WTC11 (cell line): ENCODE data around the gene AKAP3. TPM values are rescaled to one million over a fixed set of nuclear protein-coding genes. Genes with fewer than 3 reads are reported as not detected.

Experiments
- ATAC-seq: fragments of 200-7000 bp; cut with Tn5 transposase; 2 replicates; pipeline ENCODE4 v1.10.0; 2021; ENCODE audit warnings: mild to moderate bottlenecking, moderate library complexity
- CTCF ChIA-PET: fragments of 300-600 bp; sonication (Branson Sonifier 250); formaldehyde crosslinking; loops from one replicate; lab custom pipeline; 2021; ENCODE audit warnings: antibody characterized with exemption; lab: Charles Lee
- POLR2A ChIA-PET: fragments of 350-600 bp; sonication (Branson Sonifier 250); formaldehyde crosslinking; loops from one replicate; lab custom pipeline; 2021; ENCODE audit warnings: antibody characterized with exemption; lab: Charles Lee
- DNase-seq: peaks from one replicate; pipeline ENCODE4 v3.0.0; 2021; ENCODE audit warnings: low spot score
- H3K27ac Mint-ChIP-seq: 2 replicates; pipeline ENCODE4 v1.8.0; 2021; ENCODE audit warnings: mixed read lengths
- H3K27me3 Mint-ChIP-seq: 2 replicates; pipeline ENCODE4 v1.8.0; 2021; ENCODE audit warnings: low read depth, mild to moderate bottlenecking, moderate library complexity, mixed read lengths
- H3K36me3 Mint-ChIP-seq: 2 replicates; pipeline ENCODE4 v1.8.0; 2021; ENCODE audit warnings: mixed read lengths
- H3K4me1 Mint-ChIP-seq: 2 replicates; pipeline ENCODE4 v1.8.0; 2022; ENCODE audit warnings: mixed read lengths
- H3K4me3 Mint-ChIP-seq: 2 replicates; pipeline ENCODE4 v1.8.0; 2021; ENCODE audit warnings: mild to moderate bottlenecking, moderate library complexity, mixed read lengths
- H3K9me3 Mint-ChIP-seq: 2 replicates; pipeline ENCODE4 v1.8.0; 2021; ENCODE audit warnings: mixed read lengths
- ESRRA ChIP-seq: sonication (generic); formaldehyde crosslinking; IDR thresholded peaks from 2 replicates; pipeline ENCODE4 v1.8.1; 2022; ENCODE audit warnings: mild to moderate bottlenecking, missing genetic modification reagents, borderline replicate concordance
- GABPB1 ChIP-seq: sonication (generic); formaldehyde crosslinking; IDR thresholded peaks from 2 replicates; pipeline ENCODE4 v1.8.1; 2023; ENCODE audit warnings: mild to moderate bottlenecking, missing genetic modification reagents
- MXD4 ChIP-seq: fragments of 250-450 bp; sonication (Bioruptor Pico); IDR thresholded peaks from 2 replicates; pipeline ENCODE4 v1.8.0; 2021; ENCODE audit warnings: mild to moderate bottlenecking, moderate library complexity, borderline replicate concordance
- PRRX2 ChIP-seq: fragments of 250-450 bp; sonication (Bioruptor Pico); IDR thresholded peaks from 2 replicates; pipeline ENCODE4 v1.8.0; 2021; ENCODE audit warnings: mild to moderate bottlenecking
- RELA ChIP-seq: sonication (generic); formaldehyde crosslinking; IDR thresholded peaks from 2 replicates; pipeline ENCODE4 v1.8.1; 2022; ENCODE audit warnings: missing genetic modification reagents, mild to moderate bottlenecking, borderline replicate concordance
- SOX15 ChIP-seq: fragments of 250-450 bp; sonication (Bioruptor Pico); IDR thresholded peaks from 2 replicates; pipeline ENCODE4 v1.9.0; 2021; ENCODE audit warnings: mild to moderate bottlenecking
- ZBTB21 ChIP-seq: sonication (generic); formaldehyde crosslinking; IDR thresholded peaks from 2 replicates; pipeline ENCODE4 v1.8.1; 2023; ENCODE audit warnings: mild to moderate bottlenecking, missing genetic modification reagents, borderline replicate concordance
- ZNF121 ChIP-seq: sonication (generic); formaldehyde crosslinking; IDR thresholded peaks from 2 replicates; pipeline ENCODE4 v1.8.0; 2023; ENCODE audit warnings: missing genetic modification reagents
- ZNF219 ChIP-seq: sonication (generic); formaldehyde crosslinking; IDR thresholded peaks from 2 replicates; pipeline ENCODE4 v1.8.0; 2023; ENCODE audit warnings: missing genetic modification reagents, mild to moderate bottlenecking, borderline replicate concordance
- ZNF317 ChIP-seq: sonication (generic); formaldehyde crosslinking; IDR thresholded peaks from 2 replicates; pipeline ENCODE4 v1.8.1; 2023; ENCODE audit warnings: low read depth, mild to moderate bottlenecking, moderate library complexity, missing genetic modification reagents, borderline replicate concordance
- ZNF416 ChIP-seq: fragments of 250-450 bp; sonication (Bioruptor Pico); IDR thresholded peaks from 2 replicates; pipeline ENCODE4 v1.9.0; 2021; ENCODE audit warnings: mild to moderate bottlenecking, inconsistent platforms
- total RNA-seq: library from RNA; stranded (reverse); gene quantifications from 3 replicates; pipeline ENCODE4 v1.2.3, GENCODE V29; 2021
- TF ChIP-seq, protein P1 (sequence below): fragments of 250-450 bp; sonication (Bioruptor Pico); IDR thresholded peaks from 2 replicates; pipeline ENCODE4 v1.9.0; 2021; ENCODE audit warnings: mild to moderate bottlenecking
- TF ChIP-seq, protein P2 (sequence below): sonication (generic); formaldehyde crosslinking; conservative IDR thresholded peaks from 2 replicates; pipeline ENCODE4 v1.8.1; 2022; ENCODE audit warnings: mild to moderate bottlenecking, missing genetic modification reagents
- TF ChIP-seq, protein P3 (sequence below): fragments of 250-450 bp; sonication (Bioruptor Pico); IDR thresholded peaks from 2 replicates; pipeline ENCODE4 v1.9.0; 2021; ENCODE audit warnings: mild to moderate bottlenecking, borderline replicate concordance
- TF ChIP-seq, protein P4 (sequence below): sonication (generic); formaldehyde crosslinking; IDR thresholded peaks from 2 replicates; pipeline ENCODE4 v1.8.1; 2022; ENCODE audit warnings: low read depth, missing genetic modification reagents, borderline replicate concordance
- TF ChIP-seq, protein P5 (sequence below): sonication (generic); formaldehyde crosslinking; IDR thresholded peaks from 2 replicates; pipeline ENCODE4 v1.8.0; 2023; ENCODE audit warnings: mild to moderate bottlenecking, missing genetic modification reagents
- TF ChIP-seq, protein P6 (sequence below): sonication (generic); formaldehyde crosslinking; IDR thresholded peaks from 2 replicates; pipeline ENCODE4 v1.8.1; 2022; ENCODE audit warnings: low read depth, mild to moderate bottlenecking, moderate library complexity, missing genetic modification reagents, borderline replicate concordance

Gene AKAP3
- total RNA-seq, 1 experiment from 2014 or later, result 1.9 TPM

DNA sequence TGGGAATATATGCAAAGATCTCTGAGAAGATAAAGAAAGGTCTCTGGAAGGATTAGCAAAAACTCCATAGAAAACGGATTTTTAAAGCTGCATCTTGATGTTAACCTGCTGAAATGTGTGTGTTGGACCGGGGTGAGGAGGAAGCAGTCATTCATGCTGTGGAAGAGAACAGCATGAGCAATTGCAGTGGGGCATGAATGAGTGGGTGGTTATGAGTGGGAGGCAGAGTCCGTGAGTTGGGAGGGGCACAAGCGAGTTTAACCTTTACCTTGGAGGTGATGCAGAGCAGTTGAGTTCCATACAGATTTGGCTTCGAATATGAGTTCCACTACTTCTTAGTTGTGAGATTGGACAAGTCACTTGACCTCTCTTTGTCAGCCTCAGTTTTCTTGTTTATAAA is 41.9 kb upstream of the AKAP3 start:
- Mint-ChIP-seq H3K36me3 (peaks cover 60% of the 10 kb centered on the region), H3K27me3 (no peaks in the 10 kb centered on the region), H3K9me3 (peaks cover 7% of the 10 kb centered on the region), H3K4me1 (no peaks in the 10 kb centered on the region), H3K4me3 (no peak overlapping the region), H3K27ac (no peak overlapping the region)
- POLR2A ChIA-PET, result no interaction called here
- no peak for ATAC-seq
- TF ChIP-seq, protein P1, sequence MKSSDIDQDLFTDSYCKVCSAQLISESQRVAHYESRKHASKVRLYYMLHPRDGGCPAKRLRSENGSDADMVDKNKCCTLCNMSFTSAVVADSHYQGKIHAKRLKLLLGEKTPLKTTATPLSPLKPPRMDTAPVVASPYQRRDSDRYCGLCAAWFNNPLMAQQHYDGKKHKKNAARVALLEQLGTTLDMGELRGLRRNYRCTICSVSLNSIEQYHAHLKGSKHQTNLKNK, result no peak
- TF ChIP-seq RELA (CRISPR knock-in tag), result no peak
- TF ChIP-seq, protein P2, sequence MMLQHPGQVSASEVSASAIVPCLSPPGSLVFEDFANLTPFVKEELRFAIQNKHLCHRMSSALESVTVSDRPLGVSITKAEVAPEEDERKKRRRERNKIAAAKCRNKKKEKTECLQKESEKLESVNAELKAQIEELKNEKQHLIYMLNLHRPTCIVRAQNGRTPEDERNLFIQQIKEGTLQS, result no peak
- TF ChIP-seq, protein P3, sequence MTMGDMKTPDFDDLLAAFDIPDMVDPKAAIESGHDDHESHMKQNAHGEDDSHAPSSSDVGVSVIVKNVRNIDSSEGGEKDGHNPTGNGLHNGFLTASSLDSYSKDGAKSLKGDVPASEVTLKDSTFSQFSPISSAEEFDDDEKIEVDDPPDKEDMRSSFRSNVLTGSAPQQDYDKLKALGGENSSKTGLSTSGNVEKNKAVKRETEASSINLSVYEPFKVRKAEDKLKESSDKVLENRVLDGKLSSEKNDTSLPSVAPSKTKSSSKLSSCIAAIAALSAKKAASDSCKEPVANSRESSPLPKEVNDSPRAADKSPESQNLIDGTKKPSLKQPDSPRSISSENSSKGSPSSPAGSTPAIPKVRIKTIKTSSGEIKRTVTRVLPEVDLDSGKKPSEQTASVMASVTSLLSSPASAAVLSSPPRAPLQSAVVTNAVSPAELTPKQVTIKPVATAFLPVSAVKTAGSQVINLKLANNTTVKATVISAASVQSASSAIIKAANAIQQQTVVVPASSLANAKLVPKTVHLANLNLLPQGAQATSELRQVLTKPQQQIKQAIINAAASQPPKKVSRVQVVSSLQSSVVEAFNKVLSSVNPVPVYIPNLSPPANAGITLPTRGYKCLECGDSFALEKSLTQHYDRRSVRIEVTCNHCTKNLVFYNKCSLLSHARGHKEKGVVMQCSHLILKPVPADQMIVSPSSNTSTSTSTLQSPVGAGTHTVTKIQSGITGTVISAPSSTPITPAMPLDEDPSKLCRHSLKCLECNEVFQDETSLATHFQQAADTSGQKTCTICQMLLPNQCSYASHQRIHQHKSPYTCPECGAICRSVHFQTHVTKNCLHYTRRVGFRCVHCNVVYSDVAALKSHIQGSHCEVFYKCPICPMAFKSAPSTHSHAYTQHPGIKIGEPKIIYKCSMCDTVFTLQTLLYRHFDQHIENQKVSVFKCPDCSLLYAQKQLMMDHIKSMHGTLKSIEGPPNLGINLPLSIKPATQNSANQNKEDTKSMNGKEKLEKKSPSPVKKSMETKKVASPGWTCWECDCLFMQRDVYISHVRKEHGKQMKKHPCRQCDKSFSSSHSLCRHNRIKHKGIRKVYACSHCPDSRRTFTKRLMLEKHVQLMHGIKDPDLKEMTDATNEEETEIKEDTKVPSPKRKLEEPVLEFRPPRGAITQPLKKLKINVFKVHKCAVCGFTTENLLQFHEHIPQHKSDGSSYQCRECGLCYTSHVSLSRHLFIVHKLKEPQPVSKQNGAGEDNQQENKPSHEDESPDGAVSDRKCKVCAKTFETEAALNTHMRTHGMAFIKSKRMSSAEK (CRISPR knock-in tag), result no peak
- TF ChIP-seq ZNF219 (CRISPR knock-in tag), result no peak
- TF ChIP-seq ZNF317, result no peak
- TF ChIP-seq ZNF416 (CRISPR knock-in tag), result no peak
- TF ChIP-seq ESRRA (CRISPR knock-in tag), result no peak
- TF ChIP-seq MXD4 (CRISPR knock-in tag), result no peak
- TF ChIP-seq ZNF121 (CRISPR knock-in tag), result no peak
- no peak for TF ChIP-seq GABPB1 (CRISPR knock-in tag)
- TF ChIP-seq, protein P4, sequence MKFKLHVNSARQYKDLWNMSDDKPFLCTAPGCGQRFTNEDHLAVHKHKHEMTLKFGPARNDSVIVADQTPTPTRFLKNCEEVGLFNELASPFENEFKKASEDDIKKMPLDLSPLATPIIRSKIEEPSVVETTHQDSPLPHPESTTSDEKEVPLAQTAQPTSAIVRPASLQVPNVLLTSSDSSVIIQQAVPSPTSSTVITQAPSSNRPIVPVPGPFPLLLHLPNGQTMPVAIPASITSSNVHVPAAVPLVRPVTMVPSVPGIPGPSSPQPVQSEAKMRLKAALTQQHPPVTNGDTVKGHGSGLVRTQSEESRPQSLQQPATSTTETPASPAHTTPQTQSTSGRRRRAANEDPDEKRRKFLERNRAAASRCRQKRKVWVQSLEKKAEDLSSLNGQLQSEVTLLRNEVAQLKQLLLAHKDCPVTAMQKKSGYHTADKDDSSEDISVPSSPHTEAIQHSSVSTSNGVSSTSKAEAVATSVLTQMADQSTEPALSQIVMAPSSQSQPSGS (CRISPR knock-in tag), result no peak
- TF ChIP-seq SOX15 (CRISPR knock-in tag), result no peak
- no peak for TF ChIP-seq ZBTB21 (CRISPR knock-in tag)
- TF ChIP-seq PRRX2, result no peak
- TF ChIP-seq, protein P5, sequence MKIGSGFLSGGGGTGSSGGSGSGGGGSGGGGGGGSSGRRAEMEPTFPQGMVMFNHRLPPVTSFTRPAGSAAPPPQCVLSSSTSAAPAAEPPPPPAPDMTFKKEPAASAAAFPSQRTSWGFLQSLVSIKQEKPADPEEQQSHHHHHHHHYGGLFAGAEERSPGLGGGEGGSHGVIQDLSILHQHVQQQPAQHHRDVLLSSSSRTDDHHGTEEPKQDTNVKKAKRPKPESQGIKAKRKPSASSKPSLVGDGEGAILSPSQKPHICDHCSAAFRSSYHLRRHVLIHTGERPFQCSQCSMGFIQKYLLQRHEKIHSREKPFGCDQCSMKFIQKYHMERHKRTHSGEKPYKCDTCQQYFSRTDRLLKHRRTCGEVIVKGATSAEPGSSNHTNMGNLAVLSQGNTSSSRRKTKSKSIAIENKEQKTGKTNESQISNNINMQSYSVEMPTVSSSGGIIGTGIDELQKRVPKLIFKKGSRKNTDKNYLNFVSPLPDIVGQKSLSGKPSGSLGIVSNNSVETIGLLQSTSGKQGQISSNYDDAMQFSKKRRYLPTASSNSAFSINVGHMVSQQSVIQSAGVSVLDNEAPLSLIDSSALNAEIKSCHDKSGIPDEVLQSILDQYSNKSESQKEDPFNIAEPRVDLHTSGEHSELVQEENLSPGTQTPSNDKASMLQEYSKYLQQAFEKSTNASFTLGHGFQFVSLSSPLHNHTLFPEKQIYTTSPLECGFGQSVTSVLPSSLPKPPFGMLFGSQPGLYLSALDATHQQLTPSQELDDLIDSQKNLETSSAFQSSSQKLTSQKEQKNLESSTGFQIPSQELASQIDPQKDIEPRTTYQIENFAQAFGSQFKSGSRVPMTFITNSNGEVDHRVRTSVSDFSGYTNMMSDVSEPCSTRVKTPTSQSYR (CRISPR knock-in tag), result no peak
- TF ChIP-seq, protein P6, sequence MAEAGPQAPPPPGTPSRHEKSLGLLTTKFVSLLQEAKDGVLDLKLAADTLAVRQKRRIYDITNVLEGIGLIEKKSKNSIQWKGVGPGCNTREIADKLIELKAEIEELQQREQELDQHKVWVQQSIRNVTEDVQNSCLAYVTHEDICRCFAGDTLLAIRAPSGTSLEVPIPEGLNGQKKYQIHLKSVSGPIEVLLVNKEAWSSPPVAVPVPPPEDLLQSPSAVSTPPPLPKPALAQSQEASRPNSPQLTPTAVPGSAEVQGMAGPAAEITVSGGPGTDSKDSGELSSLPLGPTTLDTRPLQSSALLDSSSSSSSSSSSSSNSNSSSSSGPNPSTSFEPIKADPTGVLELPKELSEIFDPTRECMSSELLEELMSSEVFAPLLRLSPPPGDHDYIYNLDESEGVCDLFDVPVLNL (CRISPR knock-in tag), result no peak
- no peak for DNase-seq
- CTCF ChIA-PET, result no interaction called here
